A549 (cell line): ENCODE measurements around the gene MAST3. TPM values are rescaled to one million over a fixed set of nuclear protein-coding genes. Genes with fewer than 3 reads are reported as not detected.

Source experiments
- ATAC-seq, 2 experiments: fragments of 200-7000 bp in 1 of 2; fragments of >200 bp in 1 of 2; cut with Nextera tagmentation in 1 of 2; cut with Tn5 transposase in 1 of 2; 3 replicates each; pipeline versions ENCODE4 v1.8.0 to v1.9.1; 2018 to 2020; ENCODE audit warnings: mild to moderate bottlenecking in 1 of 2, moderate library complexity in 1 of 2
- CTCF ChIA-PET: fragments of 300-600 bp; sonication (Branson Sonifier 250); formaldehyde crosslinking; extraction: SDS; loops from one replicate; lab custom pipeline; 2021; ENCODE audit warnings: antibody characterized with exemption, inconsistent platforms; lab: Yijun Ruan, JAX
- POLR2A ChIA-PET: fragments of 350-600 bp; formaldehyde crosslinking; extraction: SDS; loops from one replicate; lab custom pipeline; 2021; ENCODE audit warnings: antibody characterized with exemption, inconsistent platforms; lab: Yijun Ruan, JAX
- DNase-seq, 2 experiments: peaks; one replicate each; pipeline versions ENCODE4 v3.0.0 to v3.0.0-alpha.2; 2011 to 2016; ENCODE audit warnings: low read depth in 1 of 2, low spot score in 1 of 2
- FAIRE-seq: peaks from 2 replicates; lab custom pipeline; 2011; peaks lifted over from hg19 to GRCh38; lab: Jason Lieb, UNC
- H3K27ac ChIP-seq, 2 experiments: fragments of >200 bp; sonication (Bioruptor Twin); formaldehyde crosslinking; 3 replicates each; pipeline ENCODE4 v1.5.1; 2016 to 2017
- H3K4me1 ChIP-seq: fragments of >200 bp; sonication (Bioruptor Twin); formaldehyde crosslinking; 3 replicates; pipeline ENCODE4 v1.6.1; 2016
- H3K4me2 ChIP-seq: fragments of >200 bp; sonication (Bioruptor Twin); formaldehyde crosslinking; 3 replicates; pipeline ENCODE4 v1.6.1; 2016
- H3K4me3 ChIP-seq: fragments of >200 bp; sonication (Bioruptor Twin); formaldehyde crosslinking; 3 replicates; pipeline ENCODE4 v1.5.1; 2016
- H3K9me3 ChIP-seq: fragments of >200 bp; sonication (Bioruptor Twin); formaldehyde crosslinking; 3 replicates; pipeline ENCODE4 v1.6.1; 2016
- EHF ChIP-seq: fragments of 250-450 bp; sonication (Bioruptor Pico); IDR thresholded peaks from 2 replicates; pipeline ENCODE4 v1.5.0; 2020; ENCODE audit warnings: mild to moderate bottlenecking
- EHMT2 ChIP-seq: fragments of 200-600 bp; sonication (generic); IDR thresholded peaks from 2 replicates; pipeline ENCODE4 v1.6.1; 2016; ENCODE audit warnings: antibody characterized with exemption, low read depth, mild to moderate bottlenecking, moderate library complexity
- ESRRA ChIP-seq: fragments of 150-350 bp; IDR thresholded peaks from 2 replicates; pipeline ENCODE4 v1.6.1; 2014; ENCODE audit warnings: mild to moderate bottlenecking, low read length, borderline replicate concordance
- FOSL2 ChIP-seq, 2 experiments: fragments of 450-650 bp in 1 of 2; fragments of >200 bp in 1 of 2; sonication (Bioruptor Twin) in 1 of 2; formaldehyde crosslinking; IDR thresholded peaks; 2 replicates each; pipeline versions ENCODE4 v1.5.0 to v1.6.1; 2016 to 2020; ENCODE audit warnings: mild to moderate bottlenecking in 1 of 2, moderate library complexity in 1 of 2
- FOXS1 ChIP-seq: fragments of 250-450 bp; sonication (Bioruptor Pico); IDR thresholded peaks from 2 replicates; pipeline ENCODE4 v1.5.0; 2020; ENCODE audit warnings: mild to moderate bottlenecking, moderate library complexity
- HMGXB4 ChIP-seq: fragments of 250-450 bp; sonication (Bioruptor Pico); IDR thresholded peaks from 2 replicates; pipeline ENCODE4 v1.5.0; 2021; ENCODE audit warnings: mild to moderate bottlenecking, moderate library complexity, borderline replicate concordance
- JUNB ChIP-seq: fragments of >200 bp; sonication (Bioruptor Twin); formaldehyde crosslinking; IDR thresholded peaks from 2 replicates; pipeline ENCODE4 v1.6.1; 2016
- KDM1A ChIP-seq: fragments of 200-600 bp; sonication (generic); IDR thresholded peaks from 2 replicates; pipeline ENCODE4 v1.6.1; 2016; ENCODE audit warnings: low read depth, mild to moderate bottlenecking
- MAFK ChIP-seq: fragments of 450-650 bp; IDR thresholded peaks from 2 replicates; pipeline ENCODE4 v1.6.1; 2014; ENCODE audit not compliant: partially characterized antibody
- MAZ ChIP-seq: fragments of 150-350 bp; IDR thresholded peaks from 2 replicates; pipeline ENCODE4 v1.6.1; 2014; ENCODE audit warnings: antibody characterized with exemption, low read depth, low read length, borderline replicate concordance
- NR3C1 ChIP-seq: fragments of >200 bp; sonication (Bioruptor Twin); formaldehyde crosslinking; IDR thresholded peaks from 3 replicates; pipeline ENCODE4 v1.6.1; 2017
- PBX3 ChIP-seq: IDR thresholded peaks from 2 replicates; pipeline ENCODE4 v1.6.1; 2012
- POLR2A ChIP-seq: IDR thresholded peaks from 2 replicates; pipeline ENCODE4 v1.6.1; 2012; ENCODE audit warnings: mild to moderate bottlenecking, low read length
- RCOR1 ChIP-seq: fragments of 150-350 bp; IDR thresholded peaks from 2 replicates; pipeline ENCODE4 v1.6.1; 2014; ENCODE audit warnings: antibody characterized with exemption, low read length, low read depth
- RFX5 ChIP-seq: fragments of 450-650 bp; IDR thresholded peaks from 2 replicates; pipeline ENCODE4 v1.7.1; 2014; ENCODE audit warnings: antibody characterized with exemption, mild to moderate bottlenecking, moderate library complexity
- SREBF2 ChIP-seq: fragments of 450-650 bp; IDR thresholded peaks from 2 replicates; pipeline ENCODE4 v1.6.1; 2014; ENCODE audit warnings: mild to moderate bottlenecking, moderate library complexity
- TP53 ChIP-seq: fragments of 250-450 bp; sonication (Bioruptor Pico); IDR thresholded peaks from 2 replicates; pipeline ENCODE4 v1.5.0; 2021; ENCODE audit warnings: mild to moderate bottlenecking, moderate library complexity
- USF2 ChIP-seq: fragments of 450-650 bp; IDR thresholded peaks from 2 replicates; pipeline ENCODE4 v1.6.1; 2014; ENCODE audit warnings: antibody characterized with exemption
- ZC3H11A ChIP-seq: fragments of 450-650 bp; IDR thresholded peaks from 2 replicates; pipeline ENCODE4 v1.6.1; 2014; ENCODE audit warnings: antibody characterized with exemption, mild to moderate bottlenecking
- WGBS: methylation state at CpG from one replicate; pipeline ENCODE4 v1.1.6; 2017; ENCODE audit errors: missing lambda C conversion rate; 5-methylcytosine and 5-hydroxymethylcytosine counted together
- polyA plus RNA-seq, 4 experiments: library from polyadenylated mRNA; depleted of rRNA in 3 of 4; stranded (reverse); fragments of >200 nt; fragmentation: RNase III in 1 of 4; extraction: RNeasy Plus Mini Kit Qiagen cat#74134 plus additional on column Dnase treatment in 1 of 4; gene quantifications; 2 replicates in 3 of 4; 3 replicates in 1 of 4; pipeline ENCODE4 v1.2.3, GENCODE V29; 2011 to 2017
- TF ChIP-seq, protein P1 (sequence below): fragments of >200 bp; sonication (Bioruptor Twin); formaldehyde crosslinking; IDR thresholded peaks from 3 replicates; pipeline ENCODE4 v1.5.1; 2016
- TF ChIP-seq, protein P2 (sequence below): fragments of 250-450 bp; sonication (Bioruptor Pico); IDR thresholded peaks from 2 replicates; pipeline ENCODE4 v1.5.0; 2020; ENCODE audit warnings: low read depth, mild to moderate bottlenecking, moderate library complexity

MAST3 gene
- polyA plus RNA-seq, 2 of the 4 experiments (the other 2 are of a cell fraction): 1.3 to 2.5 TPM

- WGBS: no CpG with 5 or more reads among the region's 1 CpG
- Histone ChIP-seq H3K4me1 (no peaks in the 10 kb centered on the region), H3K27ac (peak overlapping the region in 1 of 2 experiments; percentile 42; a peak in 2 of 6 replicates), H3K4me2 (0 out of 3 replicates have a peak overlapping the region, but pooled peaks have one; percentile 24), H3K9me3 (no peaks in the 10 kb centered on the region), H3K4me3 (no peak overlapping the region)
- DNase-seq (no peak), ATAC-seq (no peak), FAIRE-seq (no peak)
- POLR2A ChIA-PET: no interaction called here
- CTCF ChIA-PET: interaction anchor here (0.9 to 1.4 kb wide), 5 partner anchors 23 to 118 kb away, joined by 3 to 5 read pairs (median 3); partner anchors contain the start of genes ARRDC2 and PIK3R2
- no peak for TF ChIP-seq ZC3H11A
- TF ChIP-seq HMGXB4: no peak
- no peak for TF ChIP-seq RCOR1
- TF ChIP-seq POLR2A: no peak
- TF ChIP-seq USF2: no peak
- no peak for TF ChIP-seq KDM1A
- TF ChIP-seq EHF (CRISPR knock-in tag): no peak
Observed at GRCh38 chr19:18065173-18065495, 32.4 kb upstream of the MAST3 start.

DNA sequence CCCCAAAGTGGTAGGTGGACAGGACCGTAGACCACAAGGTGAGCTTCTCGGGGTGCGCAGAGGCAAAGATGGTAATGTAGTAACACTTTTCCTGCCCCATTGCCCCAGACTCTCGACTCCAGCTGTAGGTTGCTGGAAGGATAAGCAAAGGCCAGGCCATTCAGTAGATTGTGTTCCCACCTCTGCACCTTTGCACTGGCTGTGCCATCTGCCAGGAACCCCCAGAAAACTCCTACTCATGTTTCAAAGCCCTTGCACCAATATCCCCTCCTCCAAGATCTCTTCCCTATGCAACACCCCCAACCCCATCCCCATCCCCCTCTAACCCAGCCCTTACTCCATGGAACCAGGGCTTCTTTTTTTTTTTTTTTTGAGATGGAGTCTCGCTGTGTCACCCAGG lies 29.2 kb upstream of the MAST3 start:
- DNase-seq: no peak
- Histone ChIP-seq H3K9me3 (no peaks in the 10 kb centered on the region), H3K4me2 (no peak overlapping the region), H3K4me3 (no peak overlapping the region), H3K4me1 (no peaks in the 10 kb centered on the region), H3K27ac (no peak overlapping the region)
- CTCF ChIA-PET: no interaction called here
- no peak for FAIRE-seq
- 73% methylated on average over 5 of the region's 5 CpGs for whole genome bisulfite sequencing
- ATAC-seq: no peak
- TF ChIP-seq SREBF2 (no peak), ESRRA (no peak), TP53 (no peak), FOSL2 (IDR thresholded peaks at IDR 0.05) (no peak), FOSL2 (CRISPR knock-in tag; IDR thresholded peaks at IDR 0.05) (no peak), PBX3 (no peak), EHMT2 (no peak), MAZ (no peak), JUNB (no peak), MAFK (no peak)
- TF ChIP-seq, protein P1, sequence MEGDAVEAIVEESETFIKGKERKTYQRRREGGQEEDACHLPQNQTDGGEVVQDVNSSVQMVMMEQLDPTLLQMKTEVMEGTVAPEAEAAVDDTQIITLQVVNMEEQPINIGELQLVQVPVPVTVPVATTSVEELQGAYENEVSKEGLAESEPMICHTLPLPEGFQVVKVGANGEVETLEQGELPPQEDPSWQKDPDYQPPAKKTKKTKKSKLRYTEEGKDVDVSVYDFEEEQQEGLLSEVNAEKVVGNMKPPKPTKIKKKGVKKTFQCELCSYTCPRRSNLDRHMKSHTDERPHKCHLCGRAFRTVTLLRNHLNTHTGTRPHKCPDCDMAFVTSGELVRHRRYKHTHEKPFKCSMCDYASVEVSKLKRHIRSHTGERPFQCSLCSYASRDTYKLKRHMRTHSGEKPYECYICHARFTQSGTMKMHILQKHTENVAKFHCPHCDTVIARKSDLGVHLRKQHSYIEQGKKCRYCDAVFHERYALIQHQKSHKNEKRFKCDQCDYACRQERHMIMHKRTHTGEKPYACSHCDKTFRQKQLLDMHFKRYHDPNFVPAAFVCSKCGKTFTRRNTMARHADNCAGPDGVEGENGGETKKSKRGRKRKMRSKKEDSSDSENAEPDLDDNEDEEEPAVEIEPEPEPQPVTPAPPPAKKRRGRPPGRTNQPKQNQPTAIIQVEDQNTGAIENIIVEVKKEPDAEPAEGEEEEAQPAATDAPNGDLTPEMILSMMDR: no peak
- POLR2A ChIA-PET: no interaction called here

DNA sequence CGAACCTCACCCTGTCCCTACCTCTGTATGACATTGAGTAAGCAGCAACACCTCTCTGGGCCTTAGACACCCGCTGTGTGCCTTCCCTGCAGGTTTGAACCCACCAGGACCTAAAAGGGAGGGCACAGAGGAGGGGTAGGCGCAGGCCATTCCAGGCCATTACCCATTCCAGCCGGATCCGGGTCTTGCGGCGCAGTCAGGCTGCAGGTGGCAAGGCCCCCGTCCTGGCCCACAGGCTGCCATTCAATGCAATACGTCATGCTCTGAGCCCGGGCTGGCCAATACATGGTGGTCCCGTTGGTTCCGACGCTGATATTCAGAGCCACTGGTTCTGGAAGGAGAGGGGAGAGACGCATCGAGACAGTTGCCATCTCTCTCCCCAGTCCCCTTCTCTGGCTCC lies 28.2 kb upstream of the MAST3 start:
- no peaks in the 10 kb centered on the region for H3K4me1 ChIP-seq
- DNase-seq: no peak
- H3K27ac ChIP-seq: no peak overlapping the region
- ChIA-PET CTCF (interaction anchor here (3.0 kb wide), 1 partner anchor 10 kb away, joined by 10 read pairs; no protein-coding TSS in a partner anchor), POLR2A (no interaction called here)
- no peak for FAIRE-seq
- H3K4me3 ChIP-seq: no peak overlapping the region
- WGBS: 89% methylated on average over 7 of the region's 15 CpGs
- no peak for TF ChIP-seq RFX5
- TF ChIP-seq NR3C1: no peak
- TF ChIP-seq, protein P2, sequence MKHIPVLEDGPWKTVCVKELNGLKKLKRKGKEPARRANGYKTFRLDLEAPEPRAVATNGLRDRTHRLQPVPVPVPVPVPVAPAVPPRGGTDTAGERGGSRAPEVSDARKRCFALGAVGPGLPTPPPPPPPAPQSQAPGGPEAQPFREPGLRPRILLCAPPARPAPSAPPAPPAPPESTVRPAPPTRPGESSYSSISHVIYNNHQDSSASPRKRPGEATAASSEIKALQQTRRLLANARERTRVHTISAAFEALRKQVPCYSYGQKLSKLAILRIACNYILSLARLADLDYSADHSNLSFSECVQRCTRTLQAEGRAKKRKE: no peak
- no peak for TF ChIP-seq FOXS1 (CRISPR knock-in tag)
- ATAC-seq: no peak
- no peak overlapping the region for H3K4me2 ChIP-seq
- H3K9me3 ChIP-seq: no peaks in the 10 kb centered on the region
